Vagina (tissue), 2 donors: ENCODE measurements around the gene SNX3.

Experiments used
- CTCF ChIP-seq, 3 experiments: fragments of 450-650 bp in 2 of 3; fragments of 200-600 bp in 1 of 3; sonication (generic) in 1 of 3; IDR thresholded peaks; one replicate each; pipeline ENCODE4 v1.5.1; 2017 to 2019; ENCODE audit warnings: antibody characterized with exemption in 3 of 3, mild to moderate bottlenecking in 2 of 3, moderate library complexity in 2 of 3
- POLR2AphosphoS5 ChIP-seq, 2 donors: sonication (generic); formaldehyde crosslinking; IDR thresholded peaks; one replicate each; pipeline ENCODE4 v1.9.0; 2017; ENCODE audit warnings: antibody characterized with exemption in 2 of 2, mild to moderate bottlenecking in 2 of 2, low read depth in 1 of 2; ENCODE audit not compliant: insufficient read depth in 1 of 2

- TF ChIP-seq CTCF (IDR thresholded peaks at IDR 0.05) (no peak), POLR2AphosphoS5 (IDR thresholded peaks at IDR 0.05; ENCODE audit: insufficient read depth in 1 of 2, low read depth in 1 of 2) (no peak)
These were observed 15.1 kb upstream of the SNX3 start for GRCh38 chr6:108275976-108276375.
